WI38 (cell line): ENCODE measurements around the gene CLDND2.

Source experiments
- H3K4me3 ChIP-seq: 2 replicates; pipeline ENCODE4 v1.5.1; 2011; ENCODE audit warnings: low read depth, mild to moderate bottlenecking, control low read depth, low read length
- TF ChIP-seq, protein P1 (sequence below): IDR thresholded peaks from 2 replicates; pipeline ENCODE4 v1.5.1; 2012; ENCODE audit warnings: low read depth, mild to moderate bottlenecking, control low read depth, low read length

The CLDND2 gene

DNA sequence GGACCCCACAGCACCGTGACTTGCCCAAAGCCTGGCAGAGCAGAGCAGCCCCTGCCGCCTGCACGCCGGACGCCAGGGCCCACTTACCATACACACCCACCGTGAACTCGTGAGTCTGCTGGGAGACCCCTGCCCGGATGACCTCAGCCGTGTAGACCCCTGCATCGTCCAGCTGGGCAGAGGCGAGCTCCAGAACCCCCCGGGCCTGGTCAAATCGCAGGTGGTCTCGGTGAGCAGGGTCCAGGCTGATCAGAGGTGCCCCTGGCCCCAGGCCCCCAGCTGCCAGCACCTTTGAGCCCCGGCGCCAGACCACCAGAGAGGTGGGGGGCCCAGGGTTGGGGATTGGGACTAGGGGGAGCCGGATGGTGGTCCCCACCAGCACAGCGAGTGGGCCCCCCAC, 27.7 kb downstream of the CLDND2 start:
- TF ChIP-seq, protein P1, sequence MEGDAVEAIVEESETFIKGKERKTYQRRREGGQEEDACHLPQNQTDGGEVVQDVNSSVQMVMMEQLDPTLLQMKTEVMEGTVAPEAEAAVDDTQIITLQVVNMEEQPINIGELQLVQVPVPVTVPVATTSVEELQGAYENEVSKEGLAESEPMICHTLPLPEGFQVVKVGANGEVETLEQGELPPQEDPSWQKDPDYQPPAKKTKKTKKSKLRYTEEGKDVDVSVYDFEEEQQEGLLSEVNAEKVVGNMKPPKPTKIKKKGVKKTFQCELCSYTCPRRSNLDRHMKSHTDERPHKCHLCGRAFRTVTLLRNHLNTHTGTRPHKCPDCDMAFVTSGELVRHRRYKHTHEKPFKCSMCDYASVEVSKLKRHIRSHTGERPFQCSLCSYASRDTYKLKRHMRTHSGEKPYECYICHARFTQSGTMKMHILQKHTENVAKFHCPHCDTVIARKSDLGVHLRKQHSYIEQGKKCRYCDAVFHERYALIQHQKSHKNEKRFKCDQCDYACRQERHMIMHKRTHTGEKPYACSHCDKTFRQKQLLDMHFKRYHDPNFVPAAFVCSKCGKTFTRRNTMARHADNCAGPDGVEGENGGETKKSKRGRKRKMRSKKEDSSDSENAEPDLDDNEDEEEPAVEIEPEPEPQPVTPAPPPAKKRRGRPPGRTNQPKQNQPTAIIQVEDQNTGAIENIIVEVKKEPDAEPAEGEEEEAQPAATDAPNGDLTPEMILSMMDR = no peak
- H3K4me3 ChIP-seq = no peak overlapping the region

DNA sequence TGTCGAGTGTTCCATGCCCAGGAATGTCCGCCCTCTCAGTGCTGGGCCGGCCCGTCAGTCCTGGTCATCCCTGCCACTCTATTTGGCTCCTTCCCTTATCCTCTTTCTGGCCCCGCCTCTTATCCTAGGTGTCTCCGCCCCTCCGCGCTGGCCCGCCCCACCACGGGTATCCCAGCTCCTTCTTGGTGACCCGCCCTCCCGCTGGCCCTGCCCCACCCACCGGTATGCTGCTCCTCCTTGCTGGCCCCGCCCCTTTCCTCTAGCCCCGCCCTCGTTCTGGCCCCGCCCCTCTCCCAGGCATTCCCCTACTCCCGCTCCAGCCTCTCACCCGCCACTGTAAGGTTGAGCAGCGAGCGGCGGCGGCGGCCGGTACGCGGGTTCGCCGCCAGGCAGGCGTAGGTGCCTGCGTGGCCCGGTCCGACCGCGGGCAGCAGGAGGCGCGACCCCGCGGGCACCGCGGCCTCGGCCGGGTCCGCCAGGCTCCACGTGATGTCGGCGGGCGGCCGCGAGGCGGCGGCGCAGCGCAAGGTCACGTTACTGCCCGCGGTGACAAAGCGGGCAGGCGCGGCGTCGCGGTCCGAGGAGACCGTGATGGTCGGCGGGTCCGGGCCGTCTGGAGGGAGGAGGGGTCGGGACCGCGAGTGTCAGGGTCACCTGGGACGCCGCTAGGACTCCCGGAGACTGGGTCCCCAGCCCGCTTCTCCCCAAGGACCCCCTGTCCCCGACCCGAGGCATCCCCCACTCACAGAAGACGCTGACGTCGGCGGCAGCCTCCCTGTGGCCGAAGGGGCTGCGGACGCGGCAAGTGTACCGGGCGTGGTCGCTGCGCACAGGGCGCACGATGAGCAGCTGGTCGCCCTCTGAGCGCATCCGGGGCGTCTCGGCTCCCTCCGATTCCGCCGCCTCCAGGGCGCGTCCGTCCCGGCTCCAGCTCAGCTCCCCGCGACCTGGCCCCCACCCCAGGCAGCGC, 28.8 kb downstream of the CLDND2 start:
- peak overlapping the region; percentile 69 for H3K4me3 ChIP-seq
- TF ChIP-seq, protein P1 = no peak

DNA sequence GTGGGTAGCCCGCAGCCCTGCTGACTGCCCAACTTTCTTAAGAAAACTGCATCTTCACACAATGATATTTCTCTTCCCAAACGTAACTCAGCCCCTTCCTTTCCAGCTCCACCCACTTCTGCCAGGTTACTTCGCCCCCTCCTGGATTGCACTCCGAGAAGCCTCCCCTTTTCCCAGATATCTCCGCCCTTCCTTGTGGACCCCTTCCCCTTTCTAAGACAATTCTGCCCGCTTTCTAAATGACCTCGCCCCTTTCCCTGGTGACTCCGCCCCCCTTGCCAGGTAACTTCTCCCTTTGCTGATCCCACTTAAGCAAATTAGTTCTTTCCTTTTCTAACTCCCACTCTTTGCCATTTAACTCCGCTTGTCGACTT, 29.5 kb downstream of the CLDND2 start:
- TF ChIP-seq, protein P1 = no peak
- peak overlapping the region; percentile 69 for H3K4me3 ChIP-seq

DNA sequence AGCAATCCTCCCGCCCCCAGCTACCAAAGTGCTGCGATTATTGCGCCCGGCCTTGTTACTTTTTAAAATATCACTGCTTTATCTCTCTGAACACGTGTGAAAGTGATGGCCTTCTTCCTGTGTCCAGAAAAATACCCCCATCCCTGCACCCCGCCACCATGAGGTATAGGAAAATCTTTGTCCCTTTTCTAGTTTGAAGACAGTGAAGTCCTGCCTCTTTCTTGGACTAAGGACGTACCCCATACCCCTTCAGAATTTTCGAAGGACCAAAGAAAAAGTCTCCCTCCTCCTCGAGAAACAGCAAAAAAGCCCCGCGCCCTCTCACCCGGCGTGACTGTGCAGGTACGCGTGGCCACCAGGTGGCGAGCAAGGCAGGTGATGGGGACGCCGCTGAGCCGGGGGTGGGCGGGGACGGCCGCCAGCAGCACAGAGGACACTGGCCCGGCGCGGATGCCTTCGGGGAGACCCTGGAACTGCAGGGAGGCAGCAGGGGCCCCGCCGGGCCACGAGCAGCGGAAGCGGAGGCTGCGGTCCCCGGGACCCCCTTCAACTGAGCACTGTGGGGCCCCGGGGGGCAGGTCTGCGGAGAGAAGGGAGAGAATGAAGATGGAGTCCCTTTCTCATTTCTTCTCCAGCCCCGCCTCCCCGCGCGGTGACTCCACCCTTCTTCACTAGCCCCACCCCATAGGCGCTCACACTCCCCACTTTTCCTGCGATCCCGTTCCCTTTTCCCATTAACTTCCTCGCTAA, 30.1 kb downstream of the CLDND2 start:
- TF ChIP-seq, protein P1 = peak; percentile 80
- H3K4me3 ChIP-seq = peak overlapping the region; percentile 69

DNA sequence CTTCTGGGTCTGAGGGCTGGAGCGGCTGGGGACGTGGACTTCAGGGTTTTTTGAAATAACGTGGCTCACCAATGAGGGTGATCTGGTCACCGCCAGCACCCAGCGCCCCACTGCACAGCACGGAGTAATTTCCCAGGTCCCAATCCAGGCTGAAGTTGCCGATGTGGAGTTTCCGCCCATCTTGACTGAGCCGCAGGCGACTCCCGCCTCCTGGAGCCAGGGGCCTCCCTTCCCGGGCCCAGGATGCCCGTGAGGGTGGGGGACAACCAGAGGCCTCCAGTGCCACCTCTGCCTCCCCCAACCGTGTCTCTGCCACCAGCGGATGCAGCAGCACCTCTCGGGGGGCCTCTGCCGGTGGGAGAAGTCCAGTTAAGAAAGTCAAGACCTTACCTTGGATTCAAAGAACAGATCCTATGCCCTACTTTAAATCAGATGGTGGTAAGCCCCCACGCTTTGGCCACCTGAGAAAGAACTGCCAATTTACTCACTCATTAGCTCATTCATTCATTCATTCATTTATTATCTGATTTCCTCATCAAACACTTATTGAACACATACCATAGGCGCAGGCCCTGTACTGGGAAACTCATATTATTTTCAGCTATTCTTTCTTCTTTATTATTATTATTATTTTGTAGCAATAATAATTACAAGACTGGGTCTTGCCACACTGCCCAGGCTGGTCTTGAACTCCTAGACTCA, 30.8 kb downstream of the CLDND2 start:
- TF ChIP-seq, protein P1 = no peak
- no peak overlapping the region for H3K4me3 ChIP-seq

DNA sequence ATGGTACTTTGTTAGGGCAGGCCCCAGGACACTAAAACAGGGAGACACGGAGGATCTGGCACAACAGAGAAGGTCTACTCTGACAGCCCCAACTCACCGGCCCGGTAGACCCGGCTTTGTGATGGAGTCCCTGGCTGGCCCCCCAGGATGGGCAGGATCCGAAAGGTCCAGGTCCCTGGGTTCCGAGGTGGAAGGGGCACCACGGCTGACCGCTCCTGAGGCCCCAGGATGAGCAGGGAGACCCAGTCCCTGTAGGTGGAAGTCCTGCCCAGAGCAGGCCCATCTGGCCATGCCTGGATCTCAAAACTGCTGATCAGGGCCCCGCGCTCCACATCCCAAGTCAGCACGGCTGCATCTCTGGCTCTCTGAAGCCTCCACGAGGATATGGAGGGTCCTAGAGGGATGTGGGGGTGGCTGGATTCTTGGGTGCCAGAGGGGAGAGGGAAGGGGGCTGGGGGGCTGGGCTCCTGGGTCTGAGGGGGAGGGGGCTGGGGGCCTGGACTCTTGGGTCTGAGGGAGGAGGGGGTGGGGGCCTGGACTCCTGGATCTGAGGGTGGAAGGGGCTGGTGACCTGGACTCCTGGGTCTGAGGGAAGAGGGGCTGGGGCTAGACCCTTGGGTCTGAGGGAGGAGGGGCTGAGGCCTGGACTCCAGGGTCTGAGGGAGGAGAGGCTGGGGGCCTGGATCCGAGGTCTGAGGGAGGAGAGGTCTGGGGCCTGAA, 31.5 kb downstream of the CLDND2 start:
- TF ChIP-seq, protein P1 = no peak
- H3K4me3 ChIP-seq = no peak overlapping the region
